Peyer's patch (tissue), 4 donors: ENCODE results near the gene ZNF664. TPM values are rescaled to one million over a fixed set of nuclear protein-coding genes. Genes with fewer than 3 reads are reported as not detected.

ENCODE experiments used
- DNase-seq, 3 donors: peaks; one replicate each; pipeline ENCODE4 v3.0.0-alpha.2; 2017 to 2019
- H3K27ac ChIP-seq, 4 donors: fragments of 200-600 bp; sonication (generic); one replicate each; pipeline ENCODE4 v1.5.1; 2016 to 2019
- H3K27me3 ChIP-seq, 2 donors: fragments of 200-600 bp; sonication (generic); one replicate each; pipeline ENCODE4 v1.5.1; 2019
- H3K36me3 ChIP-seq, 3 donors: fragments of 200-600 bp; sonication (generic); one replicate each; pipeline ENCODE4 v1.5.1; 2016 to 2019
- H3K4me1 ChIP-seq, 4 donors: fragments of 200-600 bp; sonication (generic); one replicate each; pipeline ENCODE4 v1.5.1; 2016 to 2019
- H3K4me3 ChIP-seq, 4 donors: fragments of 200-600 bp; sonication (generic); 1 replicate in 3 of 4; 2 replicates in 1 of 4; pipeline ENCODE4 v1.5.1; 2016 to 2019; ENCODE audit warnings: mild to moderate bottlenecking in 1 of 4
- H3K9me3 ChIP-seq, 4 donors: fragments of 200-600 bp; sonication (generic); one replicate each; pipeline ENCODE4 v1.5.1; 2016 to 2019; ENCODE audit warnings: mild to moderate bottlenecking in 1 of 4
- CTCF ChIP-seq, 6 experiments: fragments of 450-650 bp in 4 of 6; fragments of 200-600 bp in 2 of 6; sonication (generic) in 1 of 6; IDR thresholded peaks; one replicate each; pipeline ENCODE4 v1.5.1; 2017 to 2019; ENCODE audit warnings: antibody characterized with exemption in 6 of 6, mild to moderate bottlenecking in 3 of 6, moderate library complexity in 1 of 6
- POLR2A ChIP-seq, 2 donors: fragments of 450-650 bp; IDR thresholded peaks; one replicate each; pipeline ENCODE4 v1.5.1; 2017; ENCODE audit warnings: antibody characterized with exemption in 2 of 2, mild to moderate bottlenecking in 2 of 2, moderate library complexity in 2 of 2
- total RNA-seq, 4 donors: library from RNA; depleted of rRNA; stranded (reverse); fragments of >200 nt; gene quantifications; one replicate each; pipeline ENCODE4 v1.1.0, GENCODE V29; 2016

Gene ZNF664
- total RNA-seq, 4 donors from 2014 or later = 75.9 to 160 (median 114) TPM

GRCh38 chr12:124000111-124000510 is 27.1 kb downstream of the ZNF664 start:
- no peaks in the 10 kb centered on the region for H3K9me3 ChIP-seq
- no peak overlapping the region for H3K4me3 ChIP-seq
- TF ChIP-seq CTCF (IDR thresholded peaks at IDR 0.05) (no peak), POLR2A (IDR thresholded peaks at IDR 0.05) (no peak)
- peaks cover 0 to 68% (median 0%) of the 10 kb centered on the region in 3 donors for H3K36me3 ChIP-seq
- H3K27ac ChIP-seq = no peak overlapping the region
- no peak for DNase-seq
- H3K4me1 ChIP-seq = no peaks in the 10 kb centered on the region
- H3K27me3 ChIP-seq = no peaks in the 10 kb centered on the region

- TF ChIP-seq POLR2A (IDR thresholded peaks at IDR 0.05) (no peak), CTCF (IDR thresholded peaks at IDR 0.05) (no peak)
- no peaks in the 10 kb centered on the region for H3K9me3 ChIP-seq
- H3K27ac ChIP-seq = no peak overlapping the region
- H3K4me3 ChIP-seq = no peak overlapping the region
- no peak for DNase-seq
- H3K36me3 ChIP-seq = peaks cover 0 to 67% (median 0%) of the 10 kb centered on the region in 3 donors
- peaks cover 0 to 3% (median 0%) of the 10 kb centered on the region in 4 donors for H3K4me1 ChIP-seq
- H3K27me3 ChIP-seq = no peaks in the 10 kb centered on the region
These were observed 28.3 kb downstream of the ZNF664 start for GRCh38 chr12:124001343-124001742.

DNA sequence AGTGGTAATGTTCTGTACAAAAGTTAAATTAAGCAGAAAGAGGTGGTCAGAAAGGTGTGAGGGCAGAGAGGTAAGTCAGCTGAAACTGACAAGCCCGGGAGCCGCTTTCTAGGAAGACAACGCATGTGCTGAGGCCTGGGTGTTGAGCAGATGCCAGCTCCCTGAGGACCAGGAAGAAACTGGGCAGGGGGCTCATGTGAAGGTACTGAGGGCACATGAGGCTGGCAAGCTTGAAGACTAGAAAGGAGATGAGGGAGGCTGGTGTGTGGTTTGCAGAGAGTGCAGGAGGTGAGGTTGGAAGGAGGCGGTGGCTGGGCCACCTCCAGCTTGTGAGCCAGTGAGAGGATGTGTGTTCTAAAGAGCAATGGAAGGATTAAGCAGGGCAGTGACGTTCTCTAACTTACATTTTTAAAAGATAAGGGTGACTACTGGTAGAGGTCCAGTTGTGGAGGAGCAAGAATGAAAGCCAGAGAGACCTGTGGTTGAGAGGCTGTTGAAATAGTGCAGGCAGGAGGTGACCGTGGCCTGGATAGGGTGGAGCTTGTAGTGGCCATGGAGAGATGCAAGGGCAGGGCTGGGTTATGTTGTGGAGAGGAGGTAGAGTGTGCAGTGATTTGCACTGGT is 29.1 kb downstream of the ZNF664 start:
- H3K4me1 ChIP-seq = peaks cover 0 to 3% (median 0%) of the 10 kb centered on the region in 4 donors
- H3K36me3 ChIP-seq = peaks cover 0 to 63% (median 0%) of the 10 kb centered on the region in 3 donors

DNA sequence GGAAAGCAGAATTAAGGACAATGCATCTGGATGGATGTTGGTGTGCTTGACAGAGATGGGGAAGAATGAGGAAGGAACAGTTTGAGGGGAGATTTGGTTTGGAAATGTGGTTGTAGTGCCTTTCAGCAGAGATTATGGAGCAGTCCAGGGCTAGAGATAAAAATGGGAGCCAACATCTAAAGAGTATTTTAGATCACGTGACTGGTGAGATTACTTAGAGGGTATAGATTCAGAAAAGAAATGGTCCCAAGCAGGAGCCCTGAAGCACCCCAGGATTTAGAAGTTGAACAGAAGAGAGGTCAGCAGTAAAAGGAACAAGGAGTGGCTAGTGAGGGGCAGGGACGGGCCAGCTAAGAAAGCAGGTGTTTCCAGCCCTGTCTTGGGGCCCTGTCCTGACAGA is 29.6 kb downstream of the ZNF664 start:
- Histone ChIP-seq H3K36me3 (peaks cover 0 to 61% (median 0%) of the 10 kb centered on the region in 3 donors), H3K27me3 (no peaks in the 10 kb centered on the region), H3K27ac (no peak overlapping the region), H3K9me3 (no peaks in the 10 kb centered on the region), H3K4me1 (peaks cover 0 to 3% (median 0%) of the 10 kb centered on the region in 4 donors), H3K4me3 (no peak overlapping the region)
- no peak for DNase-seq
- TF ChIP-seq CTCF (IDR thresholded peaks at IDR 0.05) (no peak), POLR2A (IDR thresholded peaks at IDR 0.05) (no peak)

More for the DNA sequence above, 29.1 kb downstream of the ZNF664 start:
- TF ChIP-seq CTCF (IDR thresholded peaks at IDR 0.05) (no peak), POLR2A (IDR thresholded peaks at IDR 0.05) (no peak)
- Histone ChIP-seq H3K27me3 (no peaks in the 10 kb centered on the region), H3K9me3 (no peaks in the 10 kb centered on the region), H3K4me3 (no peak overlapping the region), H3K27ac (no peak overlapping the region)
- DNase-seq = no peak

DNA sequence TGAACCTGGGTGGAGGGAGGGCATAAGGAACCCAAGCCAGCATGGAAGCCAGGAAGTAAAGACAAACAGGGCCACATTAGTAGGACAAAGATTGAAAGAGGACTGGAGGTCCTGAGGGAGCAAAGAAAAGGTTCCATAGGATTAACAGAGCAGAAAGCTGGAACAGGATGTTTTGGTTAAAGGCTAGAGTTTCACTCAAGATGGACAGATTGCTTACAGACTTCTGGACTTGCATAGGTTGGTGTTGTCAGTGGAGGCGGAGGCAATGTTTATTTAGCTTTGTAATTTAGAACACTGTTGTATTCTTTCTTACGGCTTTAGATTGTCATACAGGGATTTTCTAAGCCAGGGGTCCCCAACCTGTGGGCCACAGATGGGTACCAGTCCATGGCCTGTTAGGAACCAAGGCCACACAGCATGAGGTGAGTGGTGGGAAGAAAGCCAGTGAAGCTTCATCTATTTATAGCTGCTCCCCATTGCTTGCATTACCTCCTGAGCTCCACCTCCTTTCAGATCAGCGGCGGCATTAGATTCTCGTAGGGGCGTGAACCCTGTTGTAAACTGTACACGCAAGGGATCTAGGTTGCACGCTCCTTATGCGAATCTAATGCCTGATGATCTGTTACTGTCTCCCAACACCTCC is 31.3 kb downstream of the ZNF664 start:
- DNase-seq = no peak
- Histone ChIP-seq H3K4me1 (peaks cover 0 to 3% (median 0%) of the 10 kb centered on the region in 4 donors), H3K27me3 (no peaks in the 10 kb centered on the region), H3K4me3 (no peak overlapping the region), H3K27ac (no peak overlapping the region), H3K36me3 (peaks cover 0 to 47% (median 0%) of the 10 kb centered on the region in 3 donors), H3K9me3 (no peaks in the 10 kb centered on the region)
- TF ChIP-seq POLR2A (IDR thresholded peaks at IDR 0.05) = no peak
- TF ChIP-seq CTCF (IDR thresholded peaks at IDR 0.05) = no peak
